GM12878 (cell line): ENCODE data around the gene CDK2.

ENCODE experiments used
- JUND ChIP-seq: IDR thresholded peaks from 2 replicates; pipeline ENCODE4 v1.6.1; 2012; ENCODE audit warnings: low read depth, mild to moderate bottlenecking, low read length, improper control_type of control experiment, moderate library complexity
- MXI1 ChIP-seq: fragments of 150-350 bp; IDR thresholded peaks from 2 replicates; pipeline ENCODE4 v1.6.1; 2011; ENCODE audit warnings: low read depth, mild to moderate bottlenecking, inconsistent platforms, low read length, improper control_type of control experiment
- NFXL1 ChIP-seq: fragments of 450-650 bp; IDR thresholded peaks from 2 replicates; pipeline ENCODE4 v1.6.1; 2017; ENCODE audit warnings: antibody characterized with exemption, mild to moderate bottlenecking, borderline replicate concordance
- SIN3A ChIP-seq: IDR thresholded peaks from 2 replicates; pipeline ENCODE4 v1.6.1; 2012; ENCODE audit warnings: low read depth, low read length, improper control_type of control experiment
- SREBF1 ChIP-seq: IDR thresholded peaks from 2 replicates; pipeline ENCODE4 v1.6.1; 2012; ENCODE audit warnings: mild to moderate bottlenecking, low read length
- ZSCAN29 ChIP-seq: fragments of 450-650 bp; IDR thresholded peaks from 2 replicates; pipeline ENCODE4 v1.6.1; 2017; ENCODE audit warnings: mild to moderate bottlenecking, moderate library complexity
- TF ChIP-seq, protein P1 (sequence below), 3 experiments: IDR thresholded peaks in 2 of 3; conservative IDR thresholded peaks in 1 of 3; 2 replicates each; pipeline ENCODE4 v1.5.1; 2011; ENCODE audit warnings: low read depth in 3 of 3, low read length in 3 of 3, mild to moderate bottlenecking in 3 of 3, control low read depth in 2 of 3, moderate library complexity in 2 of 3, inconsistent platforms in 1 of 3, mixed read lengths in 1 of 3; ENCODE audit not compliant: control insufficient read depth in 2 of 3, insufficient read depth in 1 of 3; ENCODE audit errors: extremely low read depth in 1 of 3

DNA sequence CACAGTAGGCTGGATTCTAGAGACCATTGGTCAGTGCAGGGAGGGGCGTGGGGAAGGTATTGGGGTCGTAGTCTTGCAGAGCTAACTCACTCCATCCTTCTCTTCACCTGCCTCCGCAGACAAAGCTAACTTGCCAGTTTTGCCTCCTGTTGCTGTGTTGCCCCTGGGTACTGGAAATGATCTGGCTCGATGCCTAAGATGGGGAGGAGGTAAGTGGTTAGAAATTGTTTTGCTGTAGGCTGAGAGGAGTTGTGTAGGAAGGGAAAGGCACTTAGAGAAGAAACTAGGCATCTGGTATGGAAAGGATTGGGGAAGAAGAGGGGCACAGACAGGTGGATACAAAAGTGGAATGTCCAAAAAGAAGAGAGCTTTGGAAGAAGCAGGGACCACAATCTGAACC lies 24.6 kb upstream of the CDK2 start:
- no peak for TF ChIP-seq ZSCAN29
- TF ChIP-seq SIN3A, result no peak
- TF ChIP-seq NFXL1, result no peak
- no peak for TF ChIP-seq MXI1
- no peak for TF ChIP-seq JUND
- no peak for TF ChIP-seq SREBF1
- TF ChIP-seq, protein P1, sequence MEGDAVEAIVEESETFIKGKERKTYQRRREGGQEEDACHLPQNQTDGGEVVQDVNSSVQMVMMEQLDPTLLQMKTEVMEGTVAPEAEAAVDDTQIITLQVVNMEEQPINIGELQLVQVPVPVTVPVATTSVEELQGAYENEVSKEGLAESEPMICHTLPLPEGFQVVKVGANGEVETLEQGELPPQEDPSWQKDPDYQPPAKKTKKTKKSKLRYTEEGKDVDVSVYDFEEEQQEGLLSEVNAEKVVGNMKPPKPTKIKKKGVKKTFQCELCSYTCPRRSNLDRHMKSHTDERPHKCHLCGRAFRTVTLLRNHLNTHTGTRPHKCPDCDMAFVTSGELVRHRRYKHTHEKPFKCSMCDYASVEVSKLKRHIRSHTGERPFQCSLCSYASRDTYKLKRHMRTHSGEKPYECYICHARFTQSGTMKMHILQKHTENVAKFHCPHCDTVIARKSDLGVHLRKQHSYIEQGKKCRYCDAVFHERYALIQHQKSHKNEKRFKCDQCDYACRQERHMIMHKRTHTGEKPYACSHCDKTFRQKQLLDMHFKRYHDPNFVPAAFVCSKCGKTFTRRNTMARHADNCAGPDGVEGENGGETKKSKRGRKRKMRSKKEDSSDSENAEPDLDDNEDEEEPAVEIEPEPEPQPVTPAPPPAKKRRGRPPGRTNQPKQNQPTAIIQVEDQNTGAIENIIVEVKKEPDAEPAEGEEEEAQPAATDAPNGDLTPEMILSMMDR (IDR thresholded peaks at IDR 0.05 in 2 of 3, conservative IDR thresholded peaks at IDR 0.05 in 1 of 3; ENCODE audit: control insufficient read depth in 2 of 3, extremely low read depth in 1 of 3, insufficient read depth in 1 of 3, low read depth in 3 of 3, low read length in 3 of 3), result no peak
